Astrocyte of the cerebellum (primary cell): ENCODE results near the gene PARP15.

Source experiments
- DNase-seq: peaks from one replicate; pipeline ENCODE4 v3.0.0-alpha.2; 2011; ENCODE audit warnings: low read depth
- H3K4me3 ChIP-seq: 2 replicates; pipeline ENCODE4 v1.5.1; 2011; ENCODE audit warnings: mild to moderate bottlenecking, low read depth, low read length, moderate library complexity
- CTCF ChIP-seq: IDR thresholded peaks from 2 replicates; pipeline ENCODE4 v1.5.1; 2012; ENCODE audit warnings: low read length, low read depth, moderate library complexity, mild to moderate bottlenecking; ENCODE audit errors: missing control alignments
- in situ Hi-C: cut with HindIII; loops from 2 replicates; pipeline ENCODE4 v1.10.0; 2017; ENCODE audit warnings: low sequenced_read_pairs

The PARP15 gene

GRCh38 chr3:122590610-122591009 lies 13.2 kb downstream of the PARP15 start:
- TF ChIP-seq CTCF = no peak
- no peak overlapping the region for H3K4me3 ChIP-seq
- in situ Hi-C loops = no loop called here
- no peak for DNase-seq

- no peak for TF ChIP-seq CTCF
- in situ Hi-C loops = no loop called here
- no peak for DNase-seq
- H3K4me3 ChIP-seq = no peak overlapping the region
Observed at GRCh38 chr3:122594025-122594424, 16.6 kb downstream of the PARP15 start.

GRCh38 chr3:122598151-122598550 lies 20.7 kb downstream of the PARP15 start:
- DNase-seq = no peak
- TF ChIP-seq CTCF = no peak
- in situ Hi-C loops = no loop called here
- H3K4me3 ChIP-seq = no peak overlapping the region

- no peak for TF ChIP-seq CTCF
- in situ Hi-C loops = no loop called here
- no peak for DNase-seq
- H3K4me3 ChIP-seq = no peak overlapping the region
Observed at GRCh38 chr3:122598556-122598955, 21.1 kb downstream of the PARP15 start.

GRCh38 chr3:122602011-122602710 lies 24.7 kb downstream of the PARP15 start:
- TF ChIP-seq CTCF = no peak
- DNase-seq = no peak
- H3K4me3 ChIP-seq = no peak overlapping the region
- in situ Hi-C loops = no loop called here

GRCh38 chr3:122603056-122603455 lies 25.6 kb downstream of the PARP15 start:
- DNase-seq = no peak
- no peak for TF ChIP-seq CTCF
- in situ Hi-C loops = no loop called here
- H3K4me3 ChIP-seq = no peak overlapping the region
